GM21576 (cell line): ENCODE measurements around the gene SUPT20HL2.
"Not testable (repeated sequence)": the region's sequence is repeated elsewhere in the genome, so short reads cannot be mapped to it uniquely, and the experiment has no call there.

ENCODE experiments used
- ATAC-seq: cut with Tn5 transposase; IDR thresholded peaks from one replicate; pipeline ENCODE4 v1.9.1; 2021; ENCODE audit warnings: mild to moderate bottlenecking, moderate library complexity; ENCODE audit not compliant: unreplicated experiment

Gene SUPT20HL2

GRCh38 chrX:24314019-24314635, at the start of gene SUPT20HL2:
SUPT20HL2 (minus strand) TSS chrX:24314069; CDS start chrX:24313315, 754 bp downstream.
- no peak for ATAC-seq

GRCh38 chrX:24362089-24362745, 48.3 kb upstream of the SUPT20HL2 start:
- ATAC-seq: not testable (repeated sequence)

GRCh38 chrX:24360272-24360671, 46.4 kb upstream of the SUPT20HL2 start, which contains the start of gene SUPT20HL1:
SUPT20HL1 (plus strand) TSS chrX:24360639; CDS start chrX:24362761, 2,122 bp downstream.
- ATAC-seq: no peak

- no peak for ATAC-seq
Observed at GRCh38 chrX:24357106-24357505, 43.2 kb upstream of the SUPT20HL2 start.

- ATAC-seq: no peak
Observed at GRCh38 chrX:24355095-24355494, 41.2 kb upstream of the SUPT20HL2 start.

GRCh38 chrX:24350217-24350616, 36.3 kb upstream of the SUPT20HL2 start:
- ATAC-seq: no peak

- no peak for ATAC-seq
Observed at GRCh38 chrX:24347881-24348280, 34.0 kb upstream of the SUPT20HL2 start.

GRCh38 chrX:24343719-24344118, 29.9 kb upstream of the SUPT20HL2 start:
- peak; percentile 80 for ATAC-seq

- no peak for ATAC-seq
Observed at GRCh38 chrX:24341795-24342194, 27.9 kb upstream of the SUPT20HL2 start.

GRCh38 chrX:24340501-24340900, 26.6 kb upstream of the SUPT20HL2 start:
- no peak for ATAC-seq

- ATAC-seq: no peak
Observed at GRCh38 chrX:24339911-24340310, 26.0 kb upstream of the SUPT20HL2 start.

GRCh38 chrX:24335871-24336270, 22.0 kb upstream of the SUPT20HL2 start:
- no peak for ATAC-seq

- ATAC-seq: no peak
Observed at GRCh38 chrX:24334461-24334860, 20.6 kb upstream of the SUPT20HL2 start.

- ATAC-seq: no peak
Observed at GRCh38 chrX:24333371-24333770, 19.5 kb upstream of the SUPT20HL2 start.

GRCh38 chrX:24332878-24333277, 19.0 kb upstream of the SUPT20HL2 start:
- no peak for ATAC-seq

GRCh38 chrX:24325231-24325630, 11.4 kb upstream of the SUPT20HL2 start:
- no peak for ATAC-seq

- ATAC-seq: no peak
Observed at GRCh38 chrX:24321741-24322395, 8.0 kb upstream of the SUPT20HL2 start.

GRCh38 chrX:24317567-24317966, 3.7 kb upstream of the SUPT20HL2 start:
- ATAC-seq: no peak

GRCh38 chrX:24316111-24316510, 2.2 kb upstream of the SUPT20HL2 start:
- ATAC-seq: no peak

GRCh38 chrX:24312249-24312607, 1.6 kb downstream of the SUPT20HL2 start:
- not testable (repeated sequence) for ATAC-seq

- not testable (repeated sequence) for ATAC-seq
Observed at GRCh38 chrX:24311507-24312248, 2.2 kb downstream of the SUPT20HL2 start.
